MM.1S (cell line): ENCODE results near the gene HS6ST3.

Source experiments
- DNase-seq: peaks from one replicate; pipeline ENCODE4 v3.0.0-alpha.2; 2015
- H2AFZ ChIP-seq: fragments of 300-600 bp; sonication (generic); 2 replicates; pipeline ENCODE4 v1.6.0; 2016; ENCODE audit warnings: antibody characterized with exemption, low read length
- H3F3A ChIP-seq: fragments of 300-600 bp; sonication (generic); 2 replicates; pipeline ENCODE4 v1.6.1; 2016; ENCODE audit warnings: mild to moderate bottlenecking, antibody characterized with exemption, low read length, moderate library complexity, mixed read lengths; ENCODE audit not compliant: insufficient read depth
- H3K27ac ChIP-seq: fragments of 300-600 bp; sonication (generic); 2 replicates; pipeline ENCODE4 v1.5.1; 2016; ENCODE audit warnings: mild to moderate bottlenecking, low read length
- H3K27me3 ChIP-seq: fragments of 300-600 bp; sonication (generic); replicated peaks from 2 replicates; pipeline ENCODE4 v1.6.0; 2016; ENCODE audit warnings: low read length; ENCODE audit not compliant: insufficient read depth
- H3K36me3 ChIP-seq: fragments of 300-600 bp; sonication (generic); replicated peaks from 2 replicates; pipeline ENCODE4 v1.6.1; 2016; ENCODE audit warnings: mild to moderate bottlenecking, low read length, mixed read lengths; ENCODE audit not compliant: insufficient read depth
- H3K4me1 ChIP-seq: fragments of 300-600 bp; sonication (generic); 2 replicates; pipeline ENCODE4 v1.6.1; 2016; ENCODE audit warnings: low read length, mixed read lengths
- H3K4me2 ChIP-seq: fragments of 300-600 bp; sonication (generic); 2 replicates; pipeline ENCODE4 v1.6.0; 2016; ENCODE audit warnings: low read depth, low read length
- H3K4me3 ChIP-seq: fragments of 300-600 bp; sonication (generic); 2 replicates; pipeline ENCODE4 v1.5.1; 2016; ENCODE audit warnings: low read length, mixed read lengths
- H3K79me2 ChIP-seq: fragments of 300-600 bp; sonication (generic); 2 replicates; pipeline ENCODE4 v1.6.1; 2016; ENCODE audit warnings: mixed run types, low read length, mixed read lengths
- H3K9ac ChIP-seq: fragments of 300-600 bp; sonication (generic); 2 replicates; pipeline ENCODE4 v1.6.1; 2016; ENCODE audit warnings: low read length, mixed read lengths
- H3K9me2 ChIP-seq: fragments of 300-600 bp; sonication (generic); replicated peaks from 2 replicates; pipeline ENCODE4 v1.6.1; 2016; ENCODE audit warnings: mild to moderate bottlenecking, low read length, mixed read lengths; ENCODE audit not compliant: insufficient read depth
- H3K9me3 ChIP-seq: fragments of 300-600 bp; sonication (generic); replicated peaks from 2 replicates; pipeline ENCODE4 v1.6.1; 2016; ENCODE audit warnings: mild to moderate bottlenecking, low read length, mixed read lengths; ENCODE audit not compliant: insufficient read depth
- H4K20me1 ChIP-seq: fragments of 300-600 bp; sonication (generic); 2 replicates; pipeline ENCODE4 v1.6.1; 2016; ENCODE audit warnings: mild to moderate bottlenecking, low read length, moderate library complexity, mixed read lengths; ENCODE audit not compliant: insufficient read depth
- EZH2 ChIP-seq: fragments of 300-600 bp; sonication (generic); optimal IDR thresholded peaks from 2 replicates; pipeline ENCODE3; 2017; ENCODE audit warnings: low read depth, mild to moderate bottlenecking, antibody characterized with exemption, low read length, mixed read lengths
- EZH2phosphoT487 ChIP-seq: fragments of 300-600 bp; sonication (generic); IDR thresholded peaks from 2 replicates; pipeline ENCODE4 v1.6.1; 2018; ENCODE audit warnings: antibody characterized with exemption, low read length
- TF ChIP-seq, protein P1 (sequence below): fragments of 300-600 bp; sonication (generic); IDR thresholded peaks from 2 replicates; pipeline ENCODE4 v1.5.1; 2016; ENCODE audit warnings: antibody characterized with exemption, low read length, mixed read lengths

Gene HS6ST3

DNA sequence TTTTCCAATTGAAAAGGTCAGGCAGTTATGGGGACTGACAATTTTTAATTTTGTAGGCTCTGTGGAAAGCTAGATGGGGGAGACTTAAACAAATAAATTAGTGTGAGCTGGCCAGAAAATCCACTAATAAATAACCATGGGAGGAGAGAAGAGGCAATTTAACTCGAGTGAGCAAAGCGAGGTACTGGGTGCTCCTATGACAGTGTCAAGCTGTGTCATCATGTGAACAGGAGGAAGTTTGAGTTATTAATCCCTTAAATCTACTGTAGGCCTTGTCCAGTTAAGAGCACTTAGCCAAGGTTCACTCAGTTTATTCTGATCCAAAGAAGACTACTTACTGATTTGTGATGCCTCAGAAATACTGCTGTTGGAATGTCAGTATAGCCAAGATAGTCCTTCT lies 781.6 kb downstream of the HS6ST3 start:
- no peaks in the 10 kb centered on the region for H4K20me1 ChIP-seq
- H3K9me3 ChIP-seq = no peaks in the 10 kb centered on the region
- H3K9me2 ChIP-seq = no peaks in the 10 kb centered on the region
- no peaks in the 10 kb centered on the region for H3K36me3 ChIP-seq
- H3K4me2 ChIP-seq = no peak overlapping the region
- no peak overlapping the region for H2AFZ ChIP-seq
- no peak overlapping the region for H3K27ac ChIP-seq
- no peaks in the 10 kb centered on the region for H3K79me2 ChIP-seq
- DNase-seq = no peak
- no peak overlapping the region for H3K4me3 ChIP-seq
- H3K4me1 ChIP-seq = no peaks in the 10 kb centered on the region
- no peaks in the 10 kb centered on the region for H3K27me3 ChIP-seq
- no peak overlapping the region for H3K9ac ChIP-seq
- TF ChIP-seq EZH2phosphoT487 = no peak
- no peak for TF ChIP-seq EZH2
- TF ChIP-seq, protein P1, sequence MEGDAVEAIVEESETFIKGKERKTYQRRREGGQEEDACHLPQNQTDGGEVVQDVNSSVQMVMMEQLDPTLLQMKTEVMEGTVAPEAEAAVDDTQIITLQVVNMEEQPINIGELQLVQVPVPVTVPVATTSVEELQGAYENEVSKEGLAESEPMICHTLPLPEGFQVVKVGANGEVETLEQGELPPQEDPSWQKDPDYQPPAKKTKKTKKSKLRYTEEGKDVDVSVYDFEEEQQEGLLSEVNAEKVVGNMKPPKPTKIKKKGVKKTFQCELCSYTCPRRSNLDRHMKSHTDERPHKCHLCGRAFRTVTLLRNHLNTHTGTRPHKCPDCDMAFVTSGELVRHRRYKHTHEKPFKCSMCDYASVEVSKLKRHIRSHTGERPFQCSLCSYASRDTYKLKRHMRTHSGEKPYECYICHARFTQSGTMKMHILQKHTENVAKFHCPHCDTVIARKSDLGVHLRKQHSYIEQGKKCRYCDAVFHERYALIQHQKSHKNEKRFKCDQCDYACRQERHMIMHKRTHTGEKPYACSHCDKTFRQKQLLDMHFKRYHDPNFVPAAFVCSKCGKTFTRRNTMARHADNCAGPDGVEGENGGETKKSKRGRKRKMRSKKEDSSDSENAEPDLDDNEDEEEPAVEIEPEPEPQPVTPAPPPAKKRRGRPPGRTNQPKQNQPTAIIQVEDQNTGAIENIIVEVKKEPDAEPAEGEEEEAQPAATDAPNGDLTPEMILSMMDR = no peak
- no peaks in the 10 kb centered on the region for H3F3A ChIP-seq

DNA sequence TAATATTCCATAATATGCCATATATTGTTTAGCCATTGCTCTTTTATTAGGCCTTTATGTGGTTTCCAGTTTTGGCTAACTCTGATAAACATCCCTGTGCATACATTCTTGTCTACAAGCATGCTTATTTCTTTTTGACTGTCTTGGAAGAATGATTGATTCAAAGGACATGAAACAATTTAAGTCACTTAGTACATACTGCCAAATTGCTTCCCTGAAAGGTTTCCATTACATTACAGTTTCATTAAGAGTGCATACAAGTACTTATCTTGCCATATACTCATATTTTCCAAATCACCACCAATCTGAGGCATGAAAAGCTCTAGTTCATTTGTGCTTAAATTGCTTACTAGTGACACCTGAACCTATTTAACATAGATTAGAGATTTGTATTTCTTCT lies 790.5 kb downstream of the HS6ST3 start:
- H3K36me3 ChIP-seq = no peaks in the 10 kb centered on the region
- no peaks in the 10 kb centered on the region for H3K27me3 ChIP-seq
- TF ChIP-seq, protein P1 = no peak
- TF ChIP-seq EZH2phosphoT487 (no peak), EZH2 (no peak)
- H3K9ac ChIP-seq = no peak overlapping the region
- no peak overlapping the region for H3K4me2 ChIP-seq
- H3F3A ChIP-seq = no peaks in the 10 kb centered on the region
- H2AFZ ChIP-seq = no peak overlapping the region
- no peaks in the 10 kb centered on the region for H3K9me2 ChIP-seq
- no peak for DNase-seq
- no peak overlapping the region for H3K27ac ChIP-seq
- no peaks in the 10 kb centered on the region for H3K4me1 ChIP-seq
- no peaks in the 10 kb centered on the region for H3K9me3 ChIP-seq
- no peaks in the 10 kb centered on the region for H3K79me2 ChIP-seq
- H4K20me1 ChIP-seq = no peaks in the 10 kb centered on the region
- no peak overlapping the region for H3K4me3 ChIP-seq
